Left ventricle myocardium inferior (tissue), 1 donor: Measurements from ENCODE around the gene C9orf78. TPM values are rescaled to one million over a fixed set of nuclear protein-coding genes. Genes with fewer than 3 reads are reported as not detected.

Experiments
- DNase-seq: peaks from one replicate; pipeline ENCODE4 v3.0.0-alpha.2; 2020
- H3K27ac ChIP-seq: fragments of 200-600 bp; replicated peaks from 2 replicates; pipeline ENCODE4 v1.8.0; 2021
- H3K27me3 ChIP-seq: fragments of 200-600 bp; 2 replicates; pipeline ENCODE4 v1.8.0; 2021; ENCODE audit warnings: low read depth
- H3K36me3 ChIP-seq: fragments of 200-600 bp; 2 replicates; pipeline ENCODE4 v1.8.0; 2021
- H3K4me1 ChIP-seq: fragments of 200-600 bp; 2 replicates; pipeline ENCODE4 v1.8.0; 2021
- H3K4me3 ChIP-seq: fragments of 200-600 bp; 2 replicates; pipeline ENCODE4 v1.8.0; 2021; ENCODE audit warnings: mild to moderate bottlenecking, moderate library complexity
- H3K9me3 ChIP-seq: fragments of 200-600 bp; replicated peaks from 2 replicates; pipeline ENCODE4 v1.8.0; 2021
- intact Hi-C: fragments of 100-400 bp; cut with micrococcal nuclease; formaldehyde crosslinking; loops from one replicate; pipeline ENCODE4 v1.11.0; 2022
- total RNA-seq: library from RNA; stranded (reverse); fragmentation: NEBNext Ultra II Directional; extraction: Animal tissue kit (Norgen Biotek cat#: 25700); gene quantifications from one replicate; pipeline ENCODE4 v1.2.1, GENCODE V29; 2021
- TF ChIP-seq, protein P1 (sequence below): fragments of 200-600 bp; IDR thresholded peaks from 2 replicates; pipeline ENCODE4 v1.8.0; 2021; ENCODE audit warnings: antibody characterized with exemption, mild to moderate bottlenecking, borderline replicate concordance
- donor health status: DM: no; HTN: yes; CAD: no; lungs with severe emphysema.

The C9orf78 gene
- total RNA-seq, 1 donor from 2014 or later = 30.0 TPM

DNA sequence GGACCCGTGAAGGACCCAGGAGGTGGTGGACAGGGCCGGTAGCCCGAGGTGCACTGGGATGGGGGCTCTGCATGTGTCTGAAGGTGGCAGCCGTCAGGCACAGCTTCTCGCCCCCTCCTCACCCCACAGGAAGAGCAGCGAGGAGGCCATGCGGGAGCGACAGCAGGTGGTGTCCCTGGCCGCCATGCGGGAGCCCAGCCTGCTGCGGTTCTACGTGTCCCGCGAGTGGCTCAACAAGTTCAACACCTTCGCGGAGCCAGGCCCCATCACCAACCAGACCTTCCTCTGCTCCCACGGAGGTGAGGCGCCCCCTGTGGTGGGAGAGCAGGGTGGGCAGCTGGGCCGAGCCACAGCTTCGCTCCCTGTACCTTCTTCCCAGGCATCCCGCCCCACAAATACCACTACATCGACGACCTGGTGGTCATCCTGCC is 40.1 kb upstream of the C9orf78 start:
- intact Hi-C loops = no loop called here
- Histone ChIP-seq H3K27ac (no peak overlapping the region), H3K9me3 (no peaks in the 10 kb centered on the region), H3K36me3 (no peaks in the 10 kb centered on the region), H3K27me3 (no peaks in the 10 kb centered on the region), H3K4me3 (no peak overlapping the region), H3K4me1 (no peaks in the 10 kb centered on the region)
- TF ChIP-seq, protein P1, sequence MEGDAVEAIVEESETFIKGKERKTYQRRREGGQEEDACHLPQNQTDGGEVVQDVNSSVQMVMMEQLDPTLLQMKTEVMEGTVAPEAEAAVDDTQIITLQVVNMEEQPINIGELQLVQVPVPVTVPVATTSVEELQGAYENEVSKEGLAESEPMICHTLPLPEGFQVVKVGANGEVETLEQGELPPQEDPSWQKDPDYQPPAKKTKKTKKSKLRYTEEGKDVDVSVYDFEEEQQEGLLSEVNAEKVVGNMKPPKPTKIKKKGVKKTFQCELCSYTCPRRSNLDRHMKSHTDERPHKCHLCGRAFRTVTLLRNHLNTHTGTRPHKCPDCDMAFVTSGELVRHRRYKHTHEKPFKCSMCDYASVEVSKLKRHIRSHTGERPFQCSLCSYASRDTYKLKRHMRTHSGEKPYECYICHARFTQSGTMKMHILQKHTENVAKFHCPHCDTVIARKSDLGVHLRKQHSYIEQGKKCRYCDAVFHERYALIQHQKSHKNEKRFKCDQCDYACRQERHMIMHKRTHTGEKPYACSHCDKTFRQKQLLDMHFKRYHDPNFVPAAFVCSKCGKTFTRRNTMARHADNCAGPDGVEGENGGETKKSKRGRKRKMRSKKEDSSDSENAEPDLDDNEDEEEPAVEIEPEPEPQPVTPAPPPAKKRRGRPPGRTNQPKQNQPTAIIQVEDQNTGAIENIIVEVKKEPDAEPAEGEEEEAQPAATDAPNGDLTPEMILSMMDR = no peak
- no peak for DNase-seq

DNA sequence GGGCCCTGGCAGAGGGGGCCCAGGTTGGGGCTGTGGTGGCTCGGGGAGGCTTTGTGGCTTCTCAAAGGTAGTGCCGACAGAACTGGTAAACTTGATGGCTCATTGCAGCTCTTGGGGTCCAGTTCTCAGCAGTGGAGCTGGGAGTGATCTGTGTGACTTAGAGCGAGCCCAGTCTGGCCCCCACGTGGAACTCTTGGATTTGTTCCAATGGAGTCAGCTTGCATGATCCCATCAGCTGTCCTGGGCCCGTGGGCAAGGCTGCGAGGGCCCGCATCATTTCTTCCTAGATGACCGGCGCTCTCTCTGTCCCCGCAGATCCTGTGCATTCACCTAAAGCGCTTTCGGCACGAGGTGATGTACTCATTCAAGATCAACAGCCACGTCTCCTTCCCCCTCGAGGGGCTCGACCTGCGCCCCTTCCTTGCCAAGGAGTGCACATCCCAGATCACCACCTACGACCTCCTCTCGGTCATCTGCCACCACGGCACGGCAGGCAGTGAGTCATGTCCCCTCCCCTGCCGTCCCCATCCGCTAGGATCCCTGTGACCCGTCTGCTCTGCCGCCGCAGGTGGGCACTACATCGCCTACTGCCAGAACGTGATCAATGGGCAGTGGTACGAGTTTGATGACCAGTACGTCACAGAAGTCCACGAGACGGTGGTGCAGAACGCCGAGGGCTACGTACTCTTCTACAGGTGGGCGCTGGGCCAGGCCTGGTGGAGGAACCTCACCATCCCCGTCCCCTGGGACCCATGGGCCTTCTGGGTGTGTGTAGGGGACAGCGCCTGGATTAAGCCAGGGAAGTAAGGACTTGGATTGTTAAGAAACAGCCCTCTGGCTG is 39.4 kb upstream of the C9orf78 start:
- H3K9me3 ChIP-seq = no peaks in the 10 kb centered on the region
- no peaks in the 10 kb centered on the region for H3K27me3 ChIP-seq
- H3K4me3 ChIP-seq = no peak overlapping the region
- H3K36me3 ChIP-seq = no peaks in the 10 kb centered on the region
- DNase-seq = no peak
- peaks cover 4% of the 10 kb centered on the region for H3K4me1 ChIP-seq
- intact Hi-C loops = no loop called here
- TF ChIP-seq, protein P1 = no peak
- H3K27ac ChIP-seq = no peak overlapping the region

DNA sequence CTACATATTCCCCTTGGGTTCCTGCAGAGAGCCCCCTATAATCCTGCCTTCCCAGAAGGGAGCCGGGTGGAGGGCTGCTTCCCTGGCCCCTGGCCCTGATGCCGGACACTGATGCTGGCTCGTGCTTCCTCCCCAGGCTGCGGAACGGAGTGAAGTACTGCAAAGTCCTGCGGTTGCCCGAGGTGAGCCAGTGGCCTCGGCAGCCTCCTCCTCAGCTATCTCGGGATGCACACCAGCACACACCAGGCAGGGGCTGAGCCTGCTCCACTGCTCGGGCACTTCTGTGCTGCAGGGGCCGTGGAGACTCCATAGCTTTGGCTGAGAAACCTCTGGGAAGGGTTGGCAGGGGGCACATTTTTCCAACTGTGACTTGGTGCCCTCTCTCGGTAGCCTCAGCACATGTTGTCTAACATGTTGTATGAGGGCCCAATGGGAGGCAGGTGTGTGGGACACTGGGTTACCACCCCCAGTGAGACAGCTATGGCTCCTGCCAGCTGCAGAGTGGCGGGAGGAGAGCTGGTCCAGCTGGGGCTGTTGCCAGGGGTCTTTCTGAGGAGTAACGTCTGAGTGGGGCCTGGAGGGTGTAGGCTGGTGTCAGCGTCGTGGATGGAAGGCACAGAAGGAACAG is 38.6 kb upstream of the C9orf78 start:
- TF ChIP-seq, protein P1 = no peak
- H3K9me3 ChIP-seq = no peaks in the 10 kb centered on the region
- no peak for DNase-seq
- H3K4me3 ChIP-seq = no peak overlapping the region
- peaks cover 5% of the 10 kb centered on the region for H3K36me3 ChIP-seq
- no peaks in the 10 kb centered on the region for H3K27me3 ChIP-seq
- peaks cover 6% of the 10 kb centered on the region for H3K4me1 ChIP-seq
- H3K27ac ChIP-seq = no peak overlapping the region
- intact Hi-C loops = no loop called here

DNA sequence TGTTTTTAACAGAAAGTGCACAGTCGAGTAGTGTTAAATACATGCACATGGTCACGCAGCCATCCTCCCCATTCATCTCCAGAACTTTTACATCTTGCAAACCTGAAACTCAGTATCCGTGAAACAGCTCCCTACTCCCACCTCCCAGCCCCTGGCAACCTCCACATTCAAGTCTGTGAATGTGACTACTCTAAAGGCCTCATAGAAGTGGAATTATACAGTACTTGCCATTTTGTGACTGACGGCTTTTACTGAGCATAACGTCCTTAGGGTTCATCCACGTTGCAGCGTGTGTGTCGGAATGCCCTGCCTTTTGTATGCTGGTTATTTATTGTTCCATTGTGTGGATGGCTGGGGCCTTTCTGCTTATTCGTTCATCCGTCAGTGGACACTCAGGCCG is 36.0 kb upstream of the C9orf78 start:
- H3K36me3 ChIP-seq = peaks cover 17% of the 10 kb centered on the region
- no peak overlapping the region for H3K27ac ChIP-seq
- H3K4me3 ChIP-seq = no peak overlapping the region
- no peaks in the 10 kb centered on the region for H3K9me3 ChIP-seq
- DNase-seq = no peak
- TF ChIP-seq, protein P1 = no peak
- intact Hi-C loops = no loop called here
- peaks cover 6% of the 10 kb centered on the region for H3K4me1 ChIP-seq
- H3K27me3 ChIP-seq = no peaks in the 10 kb centered on the region

DNA sequence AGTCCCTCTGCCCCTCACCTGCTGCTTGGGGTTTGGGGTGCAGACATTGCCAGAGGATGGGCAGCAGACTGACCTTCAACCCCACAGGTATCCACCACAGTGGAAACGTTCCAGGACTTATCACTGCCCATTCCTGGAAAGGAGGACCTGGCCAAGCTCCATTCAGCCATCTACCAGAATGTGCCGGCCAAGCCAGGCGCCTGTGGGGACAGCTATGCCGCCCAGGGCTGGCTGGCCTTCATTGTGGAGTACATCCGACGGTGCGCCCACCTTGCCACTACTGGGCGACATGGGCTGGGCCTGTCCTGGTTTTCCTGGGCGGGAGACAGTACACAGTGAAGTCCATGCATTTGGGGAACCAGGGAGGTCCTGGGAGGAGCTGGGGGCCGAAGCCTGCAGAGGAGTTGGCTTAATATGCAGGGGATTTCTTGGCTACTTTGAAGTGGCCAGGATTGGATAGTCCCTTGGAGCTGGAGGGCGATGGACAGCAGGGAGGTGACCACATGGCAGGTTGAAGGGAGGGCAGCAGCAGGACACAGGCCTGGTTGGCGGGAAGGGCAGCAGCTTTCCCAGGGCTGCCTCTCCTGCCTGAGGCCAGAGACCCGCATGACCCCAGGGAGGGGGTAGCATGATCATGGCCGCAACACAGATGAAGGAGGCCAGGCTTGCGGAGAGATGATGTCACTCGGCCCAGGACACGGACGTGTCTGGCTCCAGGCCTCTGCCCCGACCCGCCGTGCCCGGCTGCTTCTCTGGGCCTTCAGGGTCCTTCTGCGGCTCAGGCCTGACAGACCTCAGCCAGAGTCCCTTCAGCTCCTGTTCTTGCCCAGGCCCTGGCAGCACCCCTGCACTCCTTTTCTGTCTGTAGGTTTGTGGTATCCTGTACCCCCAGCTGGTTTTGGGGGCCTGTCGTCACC is 34.8 kb upstream of the C9orf78 start:
- H3K27ac ChIP-seq = no peak overlapping the region
- H3K4me1 ChIP-seq = peaks cover 6% of the 10 kb centered on the region
- H3K36me3 ChIP-seq = peaks cover 29% of the 10 kb centered on the region
- DNase-seq = no peak
- no peak overlapping the region for H3K4me3 ChIP-seq
- no peaks in the 10 kb centered on the region for H3K27me3 ChIP-seq
- TF ChIP-seq, protein P1 = no peak
- intact Hi-C loops = no loop called here
- no peaks in the 10 kb centered on the region for H3K9me3 ChIP-seq
